Endothelial cell of umbilical vein (primary cell): ENCODE results near the gene TET2. TPM values are rescaled to one million over a fixed set of nuclear protein-coding genes. Genes with fewer than 3 reads are reported as not detected.

Experiments used
- BruUV-seq: library from RNA; stranded (reverse); fragments of 400-500 nt; replicated peaks from 2 replicates; lab custom pipeline; 2021; lab: Mats Ljungman, UMichigan
- CTCF ChIA-PET: fragments of 300-600, 350-600 bp; sonication (Branson Sonifier 250); formaldehyde crosslinking; loops from one replicate; lab custom pipeline; 2021; ENCODE audit warnings: antibody characterized with exemption, inconsistent platforms; lab: Charles Lee
- POLR2A ChIA-PET: fragments of 300-600, 350-600 bp; sonication (Branson Sonifier 250); formaldehyde crosslinking; loops from one replicate; lab custom pipeline; 2021; ENCODE audit warnings: antibody characterized with exemption, inconsistent platforms; lab: Charles Lee
- DNase-seq: peaks from one replicate; pipeline ENCODE4 v3.0.0-alpha.2; 2011; ENCODE audit warnings: low read depth, low spot score
- FAIRE-seq: peaks from 2 replicates; lab custom pipeline; 2011; peaks lifted over from hg19 to GRCh38; lab: Jason Lieb, UNC
- H2AFZ ChIP-seq: 2 replicates; pipeline ENCODE4 v1.6.0; 2012; ENCODE audit warnings: low read depth, low read length, control low read depth, inconsistent platforms
- H3K27ac ChIP-seq: 2 replicates; pipeline ENCODE4 v1.5.1; 2011; ENCODE audit warnings: low read depth, mild to moderate bottlenecking, control low read depth, low read length, moderate library complexity; ENCODE audit not compliant: insufficient read depth
- H3K27me3 ChIP-seq, 2 experiments: 2 replicates each; pipeline versions ENCODE4 v1.6.0 to v1.6.1; 2011; ENCODE audit warnings: low read length in 2 of 2, mixed read lengths in 1 of 2; ENCODE audit not compliant: control insufficient read depth in 2 of 2, insufficient read depth in 2 of 2
- H3K36me3 ChIP-seq, 2 experiments: 2 replicates in 1 of 2; 3 replicates in 1 of 2; pipeline ENCODE4 v1.5.1; 2011; ENCODE audit warnings: low read length in 2 of 2, mild to moderate bottlenecking in 1 of 2, moderate library complexity in 1 of 2; ENCODE audit not compliant: control insufficient read depth in 2 of 2, insufficient read depth in 2 of 2; ENCODE audit errors: extremely low read depth in 1 of 2
- H3K4me1 ChIP-seq: 3 replicates; pipeline ENCODE4 v1.5.1; 2011; ENCODE audit warnings: mild to moderate bottlenecking, low read length; ENCODE audit not compliant: control insufficient read depth, insufficient read depth; ENCODE audit errors: extremely low read depth
- H3K4me2 ChIP-seq: 2 replicates; pipeline ENCODE4 v1.6.1; 2011; ENCODE audit warnings: low read length, control low read depth, mixed read lengths; ENCODE audit not compliant: insufficient read depth
- H3K4me3 ChIP-seq, 3 experiments: fragments of 200-600 bp in 1 of 3; sonication (generic), shearing (Covaris generic) in 1 of 3; replicated peaks in 1 of 3; 2 replicates each; pipeline ENCODE4 v1.5.1; 2011 to 2016; ENCODE audit warnings: control low read depth in 3 of 3, low read length in 3 of 3, mild to moderate bottlenecking in 2 of 3, inconsistent platforms in 1 of 3, low read depth in 1 of 3, moderate library complexity in 1 of 3; ENCODE audit not compliant: insufficient read depth in 1 of 3
- H3K79me2 ChIP-seq: 2 replicates; pipeline ENCODE4 v1.6.0; 2012; ENCODE audit warnings: low read length, inconsistent platforms; ENCODE audit not compliant: control insufficient read depth, insufficient read depth
- H3K9ac ChIP-seq: replicated peaks from 2 replicates; pipeline ENCODE3; 2011; ENCODE audit warnings: low read length, control low read depth; ENCODE audit not compliant: insufficient read depth; ENCODE audit errors: extremely low read depth
- H3K9me1 ChIP-seq: replicated peaks from 3 replicates; pipeline ENCODE4 v1.6.0; 2011; ENCODE audit warnings: mild to moderate bottlenecking, low read length; ENCODE audit not compliant: control insufficient read depth, insufficient read depth; ENCODE audit errors: extremely low read depth
- H3K9me3 ChIP-seq: replicated peaks from 2 replicates; pipeline ENCODE4 v1.5.1; 2012; ENCODE audit warnings: low read length, inconsistent platforms; ENCODE audit not compliant: control insufficient read depth, insufficient read depth
- H4K20me1 ChIP-seq: replicated peaks from 2 replicates; pipeline ENCODE3; 2011; ENCODE audit warnings: mild to moderate bottlenecking, low read length; ENCODE audit not compliant: control insufficient read depth, insufficient read depth; ENCODE audit errors: extremely low read depth
- CTCF ChIP-seq, 2 donors: IDR thresholded peaks; 1 replicate in 1 of 2; 2 replicates in 1 of 2; pipeline ENCODE4 v1.5.1; 2011; ENCODE audit warnings: low read length in 2 of 2, mild to moderate bottlenecking in 2 of 2, moderate library complexity in 2 of 2, control low read depth in 1 of 2, inconsistent platforms in 1 of 2, low read depth in 1 of 2; ENCODE audit not compliant: insufficient read depth in 1 of 2; ENCODE audit errors: extremely low read depth in 1 of 2
- EZH2 ChIP-seq: IDR thresholded peaks from 2 replicates; pipeline ENCODE4 v1.6.1; 2012; ENCODE audit warnings: borderline replicate concordance, low read depth, mild to moderate bottlenecking, moderate library complexity, low read length, inconsistent platforms; ENCODE audit not compliant: severe bottlenecking
- FOS ChIP-seq: IDR thresholded peaks from 2 replicates; pipeline ENCODE4 v1.6.1; 2011; ENCODE audit warnings: mild to moderate bottlenecking, low read length, moderate library complexity, borderline replicate concordance; ENCODE audit not compliant: insufficient read depth
- GATA2 ChIP-seq: IDR thresholded peaks from 2 replicates; pipeline ENCODE4 v1.7.0; 2011; ENCODE audit warnings: low read depth, mild to moderate bottlenecking, moderate library complexity, mixed read lengths, low read length; ENCODE audit not compliant: insufficient read length, insufficient read depth
- JUN ChIP-seq: IDR thresholded peaks from 2 replicates; pipeline ENCODE4 v1.6.1; 2011; ENCODE audit warnings: borderline replicate concordance, low read depth; ENCODE audit not compliant: insufficient read length, insufficient read depth
- MAX ChIP-seq: IDR thresholded peaks from 2 replicates; pipeline ENCODE4 v1.6.1; 2011; ENCODE audit not compliant: insufficient read depth, insufficient read length
- MYC ChIP-seq: IDR thresholded peaks from one replicate; pipeline ENCODE4 v1.6.1; 2011; ENCODE audit warnings: mild to moderate bottlenecking, low read depth, low read length
- POLR2A ChIP-seq: IDR thresholded peaks from 2 replicates; pipeline ENCODE4 v1.6.1; 2012; ENCODE audit warnings: low read depth, mild to moderate bottlenecking, control low read depth, low read length
- POLR2AphosphoS5 ChIP-seq: IDR thresholded peaks from 2 replicates; pipeline ENCODE4 v1.6.1; 2012; ENCODE audit warnings: low read depth, mild to moderate bottlenecking, control low read depth, low read length, moderate library complexity; ENCODE audit not compliant: insufficient read depth
- dilution Hi-C: fragments of 300-500 bp; cut with MboI; formaldehyde crosslinking; loops from one replicate; pipeline ENCODE4 v1.15.0; 2019; ENCODE audit warnings: low sequenced_read_pairs; ENCODE audit not compliant: extremely low pct_ligation_motif_present
- intact Hi-C: fragments of 100-400 bp; cut with micrococcal nuclease; formaldehyde crosslinking; loops from one replicate; pipeline ENCODE4 v1.10.0; 2022
- polyA plus RNA-seq, 4 experiments: library from polyadenylated mRNA; depleted of rRNA in 3 of 4; stranded (reverse) in 3 of 4; unstranded in 1 of 4; fragments of >200 nt; gene quantifications; 2 replicates each; pipeline versions ENCODE4 v1.2.1 to v1.2.3, GENCODE V29; 2011 to 2012; ENCODE audit warnings: missing spikeins in 1 of 4
- total RNA-seq: library from RNA; stranded (reverse); gene quantifications from 2 replicates; pipeline ENCODE4 v1.2.3, GENCODE V29; 2021

The TET2 gene
- total and polyA plus RNA-seq, 2 donors (not counting 3 experiments of a cell fraction or from before 2014, with no cell fraction given): 4.8 to 17.5 TPM

GRCh38 chr4:105305019-105305836, 158.6 kb downstream of the TET2 start:
- ChIA-PET POLR2A (no interaction called here), CTCF (interaction anchor here (0.6 kb wide), 1 partner anchor 91 kb away, joined by 3 read pairs; no protein-coding TSS in a partner anchor)
- no peak for FAIRE-seq
- Histone ChIP-seq H4K20me1 (no peaks in the 10 kb centered on the region), H3K9me3 (no peaks in the 10 kb centered on the region), H3K9ac (no peak overlapping the region), H3K4me1 (no peaks in the 10 kb centered on the region), H3K9me1 (no peaks in the 10 kb centered on the region), H3K36me3 (no peaks in the 10 kb centered on the region), H3K4me3 (no peak overlapping the region), H2AFZ (no peak overlapping the region), H3K27ac (no peak overlapping the region), H3K4me2 (no peak overlapping the region), H3K79me2 (no peaks in the 10 kb centered on the region), H3K27me3 (no peaks in the 10 kb centered on the region)
- dilution Hi-C loops: no loop called here
- DNase-seq: no peak
- TF ChIP-seq MAX: no peak
- no peak for TF ChIP-seq GATA2
- TF ChIP-seq JUN: no peak
- TF ChIP-seq MYC: no peak
- no peak for TF ChIP-seq EZH2
- no peak for TF ChIP-seq CTCF (IDR thresholded peaks at IDR 0.05; ENCODE audit: extremely low read depth in 1 of 2, insufficient read depth in 1 of 2, low read depth in 1 of 2, low read length in 2 of 2)
- no peak for TF ChIP-seq FOS
- TF ChIP-seq POLR2AphosphoS5: no peak
- no peak for TF ChIP-seq POLR2A
- intact Hi-C loops: no loop called here
- no TSS peak for BruUV-seq
